Thyroid gland (tissue), 4 donors: ENCODE results near the gene ANO2.

Experiments used
- CTCF ChIP-seq, 6 experiments: fragments of 200-600 bp in 3 of 6; fragments of 450-650 bp in 3 of 6; sonication (generic) in 3 of 6; IDR thresholded peaks; one replicate each; pipeline ENCODE4 v1.5.1; 2016 to 2019; ENCODE audit warnings: antibody characterized with exemption in 6 of 6, mild to moderate bottlenecking in 2 of 6, inconsistent platforms in 1 of 6, moderate library complexity in 1 of 6
- POLR2A ChIP-seq, 2 donors: fragments of 450-650 bp; IDR thresholded peaks; one replicate each; pipeline ENCODE4 v1.6.1; 2017; ENCODE audit warnings: antibody characterized with exemption in 2 of 2, mild to moderate bottlenecking in 2 of 2, moderate library complexity in 1 of 2

DNA sequence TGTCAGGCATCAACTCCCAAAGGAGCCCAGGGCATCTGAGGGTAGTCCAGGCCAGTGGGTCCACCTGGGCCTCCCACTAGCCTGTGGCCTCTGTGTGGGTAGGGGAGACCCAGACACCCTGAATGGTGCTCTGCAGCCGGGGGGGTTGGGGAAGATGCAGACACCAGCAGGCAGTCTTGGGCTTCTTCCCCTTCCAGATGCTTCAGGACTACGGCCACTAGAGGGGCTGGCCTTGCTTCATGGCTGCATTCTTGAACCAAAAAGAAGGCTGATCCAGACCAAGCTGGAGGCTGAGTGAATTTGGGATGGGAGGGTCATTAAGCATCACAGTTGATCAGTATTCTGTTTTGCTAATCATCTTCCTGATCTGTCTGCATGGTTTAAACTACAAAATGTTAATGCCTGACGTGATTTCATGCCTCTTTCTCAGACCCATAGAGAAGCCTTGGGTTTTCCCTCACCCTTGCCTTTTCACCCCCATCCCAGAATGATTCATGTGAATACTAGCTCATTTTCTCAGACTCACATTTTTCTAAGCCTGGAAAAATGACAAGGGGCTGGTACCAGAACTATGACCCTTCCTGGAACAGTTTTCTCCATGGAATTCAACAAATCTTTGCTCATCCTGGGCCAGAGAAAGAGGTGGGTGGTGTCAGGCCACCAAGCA, 379.0 kb downstream of the ANO2 start:
- TF ChIP-seq CTCF (IDR thresholded peaks at IDR 0.05) (no peak), POLR2A (IDR thresholded peaks at IDR 0.05) (no peak)
